Bronchial epithelial cell (primary cell): ENCODE data around the gene PPM1M. TPM values are rescaled to one million over a fixed set of nuclear protein-coding genes. Genes with fewer than 3 reads are reported as not detected.

Experiments used
- DNase-seq: peaks from one replicate; pipeline ENCODE4 v3.0.0-alpha.2; 2010; ENCODE audit warnings: low read depth
- FAIRE-seq: peaks from 2 replicates; lab custom pipeline; 2011; peaks lifted over from hg19 to GRCh38; lab: Jason Lieb, UNC
- H3K27me3 ChIP-seq: 2 replicates; pipeline ENCODE4 v1.5.1; 2011; ENCODE audit warnings: low read length; ENCODE audit not compliant: control insufficient read depth, insufficient read depth
- H3K36me3 ChIP-seq: 2 replicates; pipeline ENCODE4 v1.5.1; 2011; ENCODE audit warnings: low read length; ENCODE audit not compliant: control insufficient read depth, insufficient read depth
- H3K4me3 ChIP-seq: 2 replicates; pipeline ENCODE4 v1.5.1; 2011; ENCODE audit warnings: mild to moderate bottlenecking, low read depth, low read length, control low read depth
- CTCF ChIP-seq: IDR thresholded peaks from 2 replicates; pipeline ENCODE4 v1.5.1; 2011; ENCODE audit warnings: mild to moderate bottlenecking, moderate library complexity, low read length, control low read depth, inconsistent platforms; ENCODE audit not compliant: insufficient read depth, severe bottlenecking
- total RNA-seq: library from RNA; depleted of rRNA; stranded (reverse); fragments of >200 nt; gene quantifications from 2 replicates; pipeline ENCODE4 v1.2.1, GENCODE V29; 2014

Gene PPM1M
- total RNA-seq, 1 donor from 2014 or later: 2.6 TPM

GRCh38 chr3:52293491-52294319 lies 48.1 kb downstream of the PPM1M start:
- Histone ChIP-seq H3K27me3 (peaks cover 4% of the 10 kb centered on the region), H3K36me3 (peaks cover 15% of the 10 kb centered on the region), H3K4me3 (no peak overlapping the region)
- no peak for DNase-seq
- no peak for FAIRE-seq
- no peak for TF ChIP-seq CTCF

DNA sequence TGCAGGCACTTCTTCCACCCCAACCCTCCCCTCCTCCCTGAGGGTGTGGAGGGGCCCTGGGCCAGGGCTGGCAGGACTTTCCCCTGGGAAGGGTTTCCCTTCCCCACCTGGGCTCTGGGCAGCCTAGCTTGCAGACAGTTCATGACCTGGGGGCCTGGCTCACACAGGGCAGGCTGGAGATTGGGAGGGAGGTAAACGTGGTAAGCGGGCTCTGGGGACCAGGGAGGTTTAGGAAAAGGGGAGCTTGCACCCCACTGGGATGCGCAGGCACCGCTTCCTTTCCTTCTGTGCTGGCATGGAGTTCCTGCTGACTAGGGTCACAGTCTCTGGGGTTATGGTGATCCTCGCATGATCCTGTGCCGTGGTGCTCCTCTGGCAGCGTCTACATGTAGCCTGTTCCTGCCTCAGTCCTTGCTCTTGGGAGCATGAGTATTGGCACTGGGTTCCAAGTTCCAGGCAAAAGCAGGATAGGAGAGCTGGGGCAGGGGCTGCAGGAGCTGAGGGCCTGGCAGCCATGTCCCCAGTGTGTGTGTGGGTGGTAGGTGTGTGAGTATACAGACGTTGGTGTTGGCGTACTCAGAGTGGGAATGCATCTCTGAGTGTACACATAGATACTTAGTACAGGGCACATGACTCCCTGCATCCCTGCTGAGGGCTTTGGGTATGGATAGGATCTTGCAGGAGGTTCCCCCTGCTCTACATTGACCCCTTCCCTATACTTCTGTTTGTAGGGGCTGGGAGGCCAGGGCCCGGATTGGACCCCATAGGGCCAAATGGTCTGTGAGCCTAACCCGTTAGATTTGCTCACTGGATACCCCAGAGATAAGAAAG lies 49.0 kb downstream of the PPM1M start:
- Histone ChIP-seq H3K4me3 (no peak overlapping the region), H3K27me3 (peaks cover 4% of the 10 kb centered on the region), H3K36me3 (peaks cover 15% of the 10 kb centered on the region)
- FAIRE-seq (peak; percentile 87), DNase-seq (no peak)
- TF ChIP-seq CTCF: no peak

GRCh38 chr3:52295671-52296208 lies 50.2 kb downstream of the PPM1M start:
- Histone ChIP-seq H3K27me3 (peaks cover 4% of the 10 kb centered on the region), H3K36me3 (peaks cover 15% of the 10 kb centered on the region), H3K4me3 (no peak overlapping the region)
- FAIRE-seq (peak; percentile 50), DNase-seq (no peak)
- TF ChIP-seq CTCF: no peak

DNA sequence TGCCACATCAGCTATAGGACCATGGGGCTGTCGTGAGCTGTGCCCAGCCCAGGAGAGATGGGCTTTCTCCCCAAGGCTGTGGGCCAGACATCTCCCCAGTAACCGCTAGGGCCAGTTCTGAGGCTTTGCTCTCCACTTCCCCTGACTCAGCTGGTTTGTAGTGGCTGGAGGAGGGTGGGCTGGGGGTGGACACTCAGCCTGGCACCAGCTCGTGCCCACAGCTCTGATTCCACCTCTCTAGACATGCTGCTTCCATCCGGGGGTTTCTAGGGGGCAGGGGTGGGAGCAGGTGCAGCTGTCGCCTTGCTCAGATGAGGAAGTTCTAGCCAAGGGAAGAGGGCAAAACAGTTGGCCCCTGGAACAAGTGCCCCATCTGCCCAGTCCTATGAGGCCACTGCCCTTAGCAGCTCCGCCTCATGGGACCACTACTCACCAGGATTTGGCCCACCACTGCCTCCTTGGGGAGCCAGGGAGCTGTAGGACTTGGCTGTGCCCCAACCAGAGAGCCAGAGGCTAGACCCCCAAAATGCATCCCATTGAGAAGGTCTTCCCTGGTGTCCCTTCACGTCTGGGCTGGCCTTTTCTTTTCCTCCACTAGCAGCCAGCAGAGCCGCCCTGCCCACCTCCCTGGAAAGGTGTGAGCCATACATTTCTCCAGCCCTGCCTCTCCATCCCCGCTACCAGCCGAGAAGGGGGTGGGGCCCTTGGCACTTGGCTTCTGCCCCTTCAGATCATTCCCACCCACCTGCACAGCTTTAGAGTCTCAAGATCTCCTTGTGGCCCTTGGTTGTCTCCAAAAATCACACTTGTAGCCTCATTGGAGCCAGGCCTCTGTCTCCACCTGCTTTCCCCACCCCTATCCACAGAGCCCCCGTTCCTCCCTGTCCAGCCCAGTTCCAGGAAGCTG lies 51.9 kb downstream of the PPM1M start:
- FAIRE-seq (no peak), DNase-seq (no peak)
- Histone ChIP-seq H3K27me3 (peaks cover 4% of the 10 kb centered on the region), H3K36me3 (peaks cover 9% of the 10 kb centered on the region), H3K4me3 (no peak overlapping the region)
- TF ChIP-seq CTCF: no peak
